Hematopoietic multipotent progenitor cell treated with erythropoietin and hydrocortisone succinate and interleukin-3 and kit ligand, for 8 days (in vitro differentiated cells): ENCODE results near the gene TIMM22.
A peak's percentile ranks its signal among the peaks of the same experiment; 100 is the strongest.
"Not testable (repeated sequence)": the region's sequence is repeated elsewhere in the genome, so short reads cannot be mapped to it uniquely, and the experiment has no call there.

Source experiments
- DNase-seq: peaks from one replicate; pipeline ENCODE4 v3.0.0-alpha.2; 2015

Gene TIMM22

GRCh38 chr17:996554-997344, at the start of gene TIMM22:
Gene TIMM22 (plus strand): TSS chr17:997129. CDS start chr17:997143, 14 bp downstream.
- peak; percentile 98 for DNase-seq

GRCh38 chr17:948284-948852, 48.6 kb upstream of the TIMM22 start:
- DNase-seq, result no peak

- no peak for DNase-seq
Observed at GRCh38 chr17:949623-950303, 47.2 kb upstream of the TIMM22 start.

DNA sequence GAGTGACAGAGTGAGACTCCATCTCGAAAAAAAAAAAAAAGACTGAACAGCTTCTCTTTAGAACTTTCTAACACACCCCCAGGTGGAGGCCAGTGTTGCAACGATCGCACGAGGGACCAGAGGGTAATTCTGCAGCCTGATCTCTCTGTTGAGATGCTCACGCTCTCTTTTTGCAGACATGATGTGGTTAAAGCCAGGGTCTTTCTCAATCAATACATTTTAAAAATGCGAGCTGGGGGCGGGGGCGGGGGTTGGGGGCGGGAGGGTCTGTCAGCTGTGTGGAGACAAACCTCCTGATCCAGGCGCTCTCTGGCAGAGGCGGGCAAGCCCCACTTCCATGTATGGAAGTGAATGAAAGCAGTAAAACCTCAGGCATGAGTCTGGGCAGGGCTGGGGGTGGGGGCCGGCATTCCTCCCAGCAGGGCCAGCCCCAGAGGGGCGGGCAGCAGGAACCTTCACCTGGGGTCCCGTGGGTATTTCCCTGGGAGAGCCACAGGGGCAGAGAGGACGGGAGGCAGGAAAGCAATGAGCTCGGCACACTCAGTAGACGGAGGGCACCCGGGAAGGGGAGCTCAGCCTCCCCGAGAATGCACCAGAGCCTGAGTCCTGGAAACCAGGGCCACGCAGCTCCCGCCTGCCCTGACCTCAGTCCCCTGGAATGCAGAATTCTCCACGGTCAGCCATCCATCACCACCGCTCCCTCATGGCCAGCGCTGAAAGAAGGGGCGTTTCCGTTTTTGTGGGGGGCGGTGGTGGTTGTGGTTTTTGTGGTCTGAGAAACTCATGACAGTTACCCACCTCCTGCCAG, 45.4 kb upstream of the TIMM22 start:
- no peak for DNase-seq

DNA sequence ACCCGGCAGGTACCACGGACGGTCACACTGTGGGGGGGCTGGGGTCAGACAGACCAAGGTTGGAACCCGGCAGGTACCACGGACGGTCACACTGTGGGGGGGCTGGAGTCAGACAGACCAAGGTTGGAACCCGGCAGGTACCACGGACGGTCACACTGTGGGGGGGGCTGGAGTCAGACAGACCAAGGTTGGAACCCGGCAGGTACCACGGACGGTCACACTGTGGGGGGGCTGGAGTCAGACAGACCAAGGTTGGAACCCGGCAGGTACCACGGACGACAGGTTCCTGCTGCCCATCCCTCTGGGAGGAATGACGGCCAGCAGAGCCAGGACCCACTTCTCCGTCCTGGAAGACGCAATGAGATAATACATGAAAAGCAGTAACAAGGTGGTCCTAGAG, 44.3 kb upstream of the TIMM22 start:
- DNase-seq, result not testable (repeated sequence)

DNA sequence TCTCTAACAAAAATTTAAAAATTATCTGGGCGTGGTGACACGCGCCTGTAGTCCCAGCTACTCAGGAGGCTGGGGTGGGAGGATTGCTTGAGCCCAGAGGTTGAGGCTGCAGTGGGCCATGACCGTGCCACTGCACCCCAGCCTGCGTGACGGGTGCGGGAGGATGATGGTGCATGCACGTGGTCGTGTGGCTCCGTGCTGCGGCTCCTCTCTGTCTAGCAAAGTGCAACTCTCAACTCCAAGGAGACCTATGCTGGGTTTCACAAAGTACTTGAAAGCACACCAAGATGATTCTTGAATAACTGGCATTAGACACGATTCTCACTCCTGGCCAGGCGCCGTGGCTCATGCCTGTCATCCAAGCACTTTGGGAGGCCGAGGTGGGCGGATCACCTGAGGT, 43.2 kb upstream of the TIMM22 start:
- DNase-seq, result no peak

DNA sequence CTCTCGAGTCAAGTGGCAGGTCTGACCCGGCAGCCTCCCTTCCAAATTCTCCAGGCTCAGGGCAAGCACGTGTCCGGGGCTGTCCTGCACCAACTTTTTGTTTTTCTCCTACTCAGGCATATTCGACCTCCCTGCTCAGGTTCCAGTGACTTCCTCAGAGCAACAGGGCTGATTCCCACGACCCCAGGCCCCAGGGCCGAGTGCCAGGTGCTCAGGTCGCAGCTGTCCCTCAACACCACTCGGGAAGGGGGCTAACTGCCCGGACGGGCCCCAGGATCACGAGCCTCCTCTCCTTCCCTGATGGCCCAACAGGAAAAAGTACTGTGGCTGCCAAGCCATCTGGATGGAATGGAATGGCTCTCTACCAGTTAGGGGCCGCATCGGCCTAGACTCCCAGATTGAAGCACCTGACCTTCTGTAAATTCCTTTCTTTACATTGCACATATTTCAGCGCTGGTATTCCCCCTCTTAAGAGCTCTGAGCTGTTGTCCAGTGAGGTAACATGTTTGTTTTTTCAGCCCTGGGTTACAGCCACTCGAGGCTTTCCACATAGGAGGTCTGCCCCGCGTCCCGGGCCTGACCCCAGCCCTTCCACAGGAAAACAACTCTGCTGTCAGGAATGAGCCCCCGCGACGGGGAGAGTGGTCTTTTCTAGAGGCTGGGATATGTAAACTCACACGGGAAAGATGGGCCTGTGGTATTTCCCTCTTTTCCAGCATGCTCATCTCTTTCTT, 42.3 kb upstream of the TIMM22 start:
- DNase-seq, result no peak

GRCh38 chr17:956905-957304, 40.0 kb upstream of the TIMM22 start:
- no peak for DNase-seq

GRCh38 chr17:957856-958421, 39.0 kb upstream of the TIMM22 start:
- DNase-seq, result no peak

- DNase-seq, result no peak
Observed at GRCh38 chr17:958712-959451, 38.0 kb upstream of the TIMM22 start.

DNA sequence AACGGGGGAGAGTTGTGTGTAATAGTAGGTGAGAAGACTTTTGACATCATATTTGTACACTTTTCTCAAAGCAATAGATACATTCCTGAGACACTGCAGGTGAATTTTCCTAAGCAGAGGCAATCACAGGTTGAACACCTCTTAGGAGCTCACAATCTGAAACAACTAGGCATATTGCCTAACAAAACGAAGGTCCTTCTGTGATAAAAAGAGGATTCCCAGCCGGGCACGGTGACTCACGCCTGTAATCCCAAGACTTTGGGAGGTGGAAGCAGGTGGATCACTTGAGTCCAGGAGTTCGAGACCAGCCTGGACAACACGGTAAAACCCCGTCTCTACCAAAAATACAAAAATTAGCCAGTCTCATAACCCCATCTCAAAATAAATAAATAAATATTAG, 34.8 kb upstream of the TIMM22 start:
- no peak for DNase-seq

DNA sequence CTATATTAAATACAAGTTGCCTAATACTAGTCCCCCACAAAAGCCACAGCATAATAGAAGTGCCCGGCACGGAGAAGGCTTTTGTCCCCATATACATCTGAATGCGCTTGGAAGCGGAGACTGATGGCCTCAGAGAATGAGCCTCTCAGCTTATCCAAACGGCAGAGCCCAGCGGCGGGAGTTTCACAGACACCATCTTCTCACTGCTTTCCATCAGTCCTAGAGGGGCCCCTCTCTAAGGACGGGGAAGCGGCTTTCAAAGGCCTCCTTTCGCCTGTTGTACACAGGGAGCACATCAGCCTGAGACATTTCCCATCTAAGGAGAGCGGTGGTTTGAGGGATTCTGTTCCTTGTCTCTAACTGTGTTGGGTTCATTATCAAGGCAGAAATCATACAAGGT, 34.3 kb upstream of the TIMM22 start:
- DNase-seq, result no peak

DNA sequence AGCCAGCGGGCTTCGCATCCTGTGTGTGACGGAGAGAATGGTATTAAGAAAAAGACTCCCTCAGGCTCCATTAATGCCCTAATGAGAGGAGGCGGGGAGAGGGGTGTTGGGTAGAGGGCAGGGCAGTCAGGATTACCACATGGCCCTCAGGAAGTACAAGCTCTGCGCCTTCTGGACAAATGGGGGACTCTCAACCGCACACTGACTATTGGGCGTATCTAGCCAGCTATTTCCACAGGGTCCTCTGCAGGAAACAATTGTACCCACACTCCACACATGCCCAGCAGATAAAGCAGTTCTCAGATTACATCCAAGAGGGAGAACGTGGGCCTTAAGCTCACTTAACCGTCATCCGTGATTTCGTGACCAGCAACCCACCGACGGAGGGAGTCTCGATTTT, 32.1 kb upstream of the TIMM22 start:
- no peak for DNase-seq

DNA sequence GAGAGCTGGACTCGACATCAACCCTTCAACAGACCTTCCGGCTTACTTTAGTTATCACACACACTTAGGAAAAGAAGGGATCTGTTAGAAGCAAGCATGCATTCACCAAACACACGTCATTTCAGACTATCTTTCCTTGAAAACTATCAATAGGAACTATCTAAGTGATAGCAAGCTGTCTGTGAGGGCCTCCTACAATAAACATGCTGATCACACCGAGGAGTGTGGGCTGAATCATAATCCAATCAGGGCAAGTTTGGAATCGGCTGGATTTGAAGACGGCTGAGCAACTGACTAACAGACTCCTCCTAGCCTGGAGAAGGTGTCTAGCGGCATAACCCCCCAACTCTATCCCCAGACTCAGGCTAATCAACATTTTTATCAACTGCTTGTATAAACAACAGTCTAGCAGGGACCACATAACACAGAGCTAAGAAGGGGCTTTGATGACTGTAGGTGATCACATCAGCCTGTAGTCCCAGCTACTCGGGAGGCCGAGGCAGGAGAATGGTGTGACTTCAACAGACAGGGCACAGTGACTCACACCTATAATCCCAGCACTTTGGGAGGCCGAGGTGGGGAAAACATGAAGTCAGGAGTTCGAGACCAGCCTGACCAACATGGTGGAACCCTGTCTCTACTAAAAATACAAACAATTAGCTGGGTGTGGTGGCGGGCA, 31.5 kb upstream of the TIMM22 start:
- no peak for DNase-seq

DNA sequence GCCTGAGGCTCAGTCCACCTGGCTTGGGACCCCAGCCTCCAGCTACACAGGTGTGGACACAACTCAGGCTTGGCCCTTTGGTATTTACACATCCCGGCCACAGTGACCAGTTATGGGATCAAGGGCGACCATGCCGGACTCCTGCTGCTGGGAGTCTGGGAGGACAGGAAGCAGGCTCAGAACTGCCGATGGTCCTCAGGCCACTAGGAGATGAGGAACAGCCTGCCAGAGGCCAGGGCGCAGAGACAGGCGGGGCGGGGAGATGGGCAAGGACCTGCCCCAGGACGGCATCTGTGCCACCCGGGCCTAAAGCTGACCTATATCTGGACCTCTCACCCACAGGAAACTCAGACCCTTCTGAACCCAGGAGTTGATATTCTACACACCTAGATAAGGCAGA, 29.8 kb upstream of the TIMM22 start:
- no peak for DNase-seq

GRCh38 chr17:968812-969730, 27.9 kb upstream of the TIMM22 start:
- DNase-seq, result no peak

GRCh38 chr17:969811-970355, 27.0 kb upstream of the TIMM22 start:
- peak; percentile 16 for DNase-seq

GRCh38 chr17:970364-970763, 26.6 kb upstream of the TIMM22 start:
- DNase-seq, result no peak

DNA sequence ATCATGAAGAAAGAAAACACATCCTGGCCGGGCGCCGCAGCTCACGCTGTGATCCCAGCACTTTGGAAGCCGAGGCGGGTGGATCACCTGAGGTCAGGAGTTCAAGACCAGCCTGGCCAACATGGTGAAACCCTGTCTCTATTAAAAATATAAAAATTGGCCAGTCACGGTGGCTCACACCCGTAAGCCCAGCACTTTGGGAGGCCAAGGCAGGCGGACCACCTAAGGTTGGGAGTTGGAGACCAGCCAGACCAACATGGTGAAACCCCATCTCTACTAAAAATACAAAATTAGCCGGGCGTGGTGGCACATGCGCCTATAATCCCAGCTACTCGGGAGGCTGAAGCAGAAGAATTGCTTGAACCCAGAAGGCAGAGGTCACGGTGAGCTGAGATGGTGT, 25.1 kb upstream of the TIMM22 start:
- DNase-seq, result not testable (repeated sequence)
